IMR-90 (cell line): ENCODE results near the gene ZNF484.

Source experiments
- CTCF ChIP-seq: conservative IDR thresholded peaks from 2 replicates; pipeline ENCODE4 v1.5.1; 2012; ENCODE audit warnings: mild to moderate bottlenecking, low read depth, low read length, improper control_type of control experiment
- POLR2A ChIP-seq: IDR thresholded peaks from 2 replicates; pipeline ENCODE4 v1.6.1; 2012; ENCODE audit warnings: mild to moderate bottlenecking, low read depth, low read length

GRCh38 chr9:92808726-92809451 lies 68.9 kb downstream of the ZNF484 start:
- TF ChIP-seq CTCF (peak; percentile 39; the same call in 1 of the 2 replicates), POLR2A (no peak)
